HG03103 (cell line): ENCODE data around the gene PHACTR3.

Source experiments
- ATAC-seq: cut with Tn5 transposase; IDR thresholded peaks from one replicate; pipeline ENCODE4 v1.9.1; 2021; ENCODE audit warnings: low read depth; ENCODE audit not compliant: unreplicated experiment

PHACTR3 gene

DNA sequence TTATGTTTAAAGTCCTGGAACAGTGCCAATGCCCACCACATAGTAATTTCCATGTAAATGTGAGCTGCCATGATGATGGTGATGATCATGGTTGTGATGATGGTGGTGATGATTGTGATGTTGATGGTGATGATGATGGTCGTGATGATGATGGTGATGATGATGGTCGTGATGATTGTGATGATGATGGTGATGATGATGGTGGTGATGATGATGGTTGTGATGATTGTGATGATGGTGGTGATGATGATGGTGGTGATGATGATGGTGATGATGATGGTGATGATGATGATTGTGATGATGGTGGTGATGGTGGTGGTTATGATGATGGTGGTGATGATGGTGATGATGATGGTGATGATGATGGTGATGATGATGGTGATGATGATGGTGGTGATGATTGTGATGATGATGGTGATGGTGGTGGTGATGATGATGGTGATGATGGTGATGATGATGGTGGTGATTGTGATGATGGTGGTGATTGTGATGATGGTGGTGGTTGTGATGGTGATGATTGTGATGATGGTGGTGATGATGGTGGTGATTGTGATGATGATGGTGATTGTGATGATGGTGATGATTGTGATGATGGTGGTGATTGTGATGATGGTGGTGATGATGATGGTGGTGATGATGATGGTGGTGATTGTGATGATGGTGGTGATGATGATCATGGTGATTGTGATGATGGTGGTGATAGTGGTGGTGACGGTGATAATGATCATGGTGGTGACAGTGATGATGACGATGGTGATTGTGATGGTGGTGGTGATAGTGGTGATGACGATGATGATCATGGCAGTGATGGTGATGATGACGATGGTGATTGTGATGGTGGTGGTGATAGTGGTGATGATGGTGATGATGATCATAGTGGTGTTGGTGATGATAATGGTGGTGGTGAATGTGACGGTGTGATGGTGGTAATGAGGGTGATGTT, 82.3 kb downstream of the PHACTR3 start:
- ATAC-seq, result no peak

DNA sequence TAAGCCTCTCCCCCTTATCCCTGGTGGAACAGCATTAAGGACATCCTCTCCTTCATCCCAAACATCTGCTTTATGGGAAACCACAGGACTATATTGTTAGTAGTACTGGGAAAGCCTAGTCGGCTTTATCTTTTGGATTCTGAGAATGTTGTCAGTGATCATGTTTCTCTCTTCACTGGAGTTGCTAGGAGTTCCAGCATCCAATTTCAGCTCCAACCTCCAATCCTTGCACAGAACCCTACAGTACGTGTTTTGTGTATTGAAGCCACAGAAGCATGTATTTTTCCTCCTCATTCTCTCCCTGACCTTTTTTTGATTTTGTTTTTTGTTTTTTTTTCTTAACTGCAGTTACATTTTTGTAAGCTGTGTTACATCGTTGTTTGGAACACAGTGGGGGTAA, 84.0 kb downstream of the PHACTR3 start:
- no peak for ATAC-seq

DNA sequence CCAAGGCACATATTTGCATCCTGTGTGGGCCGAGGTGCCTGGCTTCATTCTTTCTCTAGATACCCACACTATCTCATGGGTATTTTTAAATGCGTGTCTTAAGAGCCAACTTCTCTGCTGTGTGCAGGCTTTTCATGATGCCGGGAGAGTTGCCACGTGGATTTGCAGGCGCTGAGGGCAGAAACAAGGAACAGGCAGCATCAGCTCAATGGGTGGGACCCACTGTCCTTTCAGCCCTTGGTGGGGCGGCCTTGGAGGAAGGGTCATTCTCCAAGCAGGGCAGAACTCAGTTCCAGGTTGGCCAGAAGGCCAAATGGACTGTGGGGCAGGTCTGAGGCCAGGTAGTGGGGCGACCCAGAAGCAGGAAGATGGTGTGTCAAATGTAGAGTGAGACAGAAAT, 84.7 kb downstream of the PHACTR3 start:
- no peak for ATAC-seq

DNA sequence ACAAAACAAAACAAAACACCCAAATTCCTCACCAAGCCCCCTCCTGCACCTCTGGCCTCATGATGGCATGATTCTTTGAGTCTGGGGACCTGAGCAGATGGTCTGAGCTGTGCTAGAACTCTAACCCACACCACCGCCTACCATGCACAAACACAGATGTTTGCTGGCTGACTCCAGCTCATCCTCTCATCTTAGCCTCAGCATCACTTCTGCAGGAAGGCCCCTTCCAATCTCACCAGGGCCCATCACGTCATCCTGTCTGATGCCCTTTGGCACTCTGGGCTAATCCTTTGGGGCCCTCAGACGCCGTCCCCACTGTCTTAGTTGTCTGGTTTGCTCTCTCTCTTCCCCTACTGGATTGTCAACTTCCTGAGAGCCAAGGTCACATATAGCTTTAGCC, 85.8 kb downstream of the PHACTR3 start:
- no peak for ATAC-seq

DNA sequence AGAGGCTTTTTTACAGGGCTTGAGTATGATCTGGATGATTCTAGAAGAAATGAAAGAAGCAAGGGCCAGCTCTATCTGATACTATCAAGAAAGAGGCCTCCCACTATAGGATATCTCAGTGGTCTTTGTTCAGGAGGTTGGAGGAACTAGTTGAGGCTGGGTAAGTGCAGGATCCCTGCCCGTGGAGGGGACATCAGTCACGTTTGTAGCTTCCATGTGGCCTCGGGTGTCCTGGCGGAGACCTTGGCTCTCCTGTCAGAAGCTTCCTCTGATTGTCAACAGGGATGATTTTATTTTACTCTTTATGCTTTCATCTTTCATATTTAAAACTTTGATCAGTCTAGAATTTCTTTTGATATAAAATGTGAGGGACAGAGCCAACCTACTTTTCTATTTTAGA, 86.6 kb downstream of the PHACTR3 start:
- no peak for ATAC-seq

DNA sequence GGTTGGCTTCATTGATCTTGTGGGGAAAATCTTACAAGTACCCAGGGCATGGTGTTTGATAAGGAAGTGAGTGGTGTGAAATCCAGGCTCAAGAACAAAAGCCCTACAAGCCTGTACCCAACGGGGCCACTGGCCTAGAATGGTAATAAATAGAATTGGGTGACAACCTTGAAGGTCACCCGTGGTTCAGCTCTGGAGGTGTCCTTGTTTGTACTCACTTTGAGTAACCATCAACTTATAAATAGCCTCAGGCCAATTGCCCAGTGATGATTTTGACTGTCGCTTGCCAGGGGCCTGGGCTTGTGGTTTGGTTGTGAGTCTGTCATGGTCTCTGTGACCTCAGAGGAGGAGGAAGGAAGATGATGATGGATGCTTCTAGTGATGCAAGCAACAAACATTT, 87.8 kb downstream of the PHACTR3 start:
- no peak for ATAC-seq

DNA sequence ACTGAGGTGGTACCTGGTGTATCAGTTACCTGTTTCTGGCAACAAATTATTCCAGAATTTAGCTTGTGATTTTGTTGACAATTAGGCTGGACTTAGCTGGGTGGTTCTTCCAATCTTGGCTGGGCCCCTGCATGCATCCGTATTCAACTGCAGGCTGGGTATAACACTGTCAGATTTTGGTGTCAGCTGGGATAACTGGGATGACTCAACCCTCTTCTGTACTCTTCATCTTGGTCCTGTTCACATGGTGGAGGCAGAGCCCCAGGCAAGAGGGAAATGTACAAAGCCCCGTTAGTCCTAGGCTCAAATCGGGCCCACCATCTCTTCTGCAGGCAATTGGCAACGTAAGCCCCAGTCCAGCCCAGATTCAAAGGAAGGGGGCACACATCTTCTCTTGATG, 89.2 kb downstream of the PHACTR3 start:
- ATAC-seq, result no peak

DNA sequence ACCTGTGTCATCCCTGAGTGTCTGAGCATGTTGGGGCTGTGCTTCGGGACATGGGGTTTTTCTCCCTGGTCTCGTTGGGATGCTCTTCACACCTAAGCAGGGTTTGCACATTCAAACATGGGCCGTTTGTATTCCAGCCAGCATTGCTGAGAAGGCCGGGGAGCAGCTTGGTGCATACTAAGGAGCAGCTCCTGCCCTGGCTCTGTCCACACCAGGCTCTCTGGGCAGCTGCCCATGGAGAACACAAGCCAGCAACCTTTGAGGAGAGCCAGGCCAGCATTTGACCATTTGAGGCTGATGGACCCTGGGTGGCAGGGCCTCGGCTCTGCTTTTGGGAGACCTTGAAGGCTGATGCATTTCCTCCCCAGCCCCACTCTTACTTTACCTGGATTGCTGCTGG, 92.1 kb downstream of the PHACTR3 start:
- no peak for ATAC-seq

DNA sequence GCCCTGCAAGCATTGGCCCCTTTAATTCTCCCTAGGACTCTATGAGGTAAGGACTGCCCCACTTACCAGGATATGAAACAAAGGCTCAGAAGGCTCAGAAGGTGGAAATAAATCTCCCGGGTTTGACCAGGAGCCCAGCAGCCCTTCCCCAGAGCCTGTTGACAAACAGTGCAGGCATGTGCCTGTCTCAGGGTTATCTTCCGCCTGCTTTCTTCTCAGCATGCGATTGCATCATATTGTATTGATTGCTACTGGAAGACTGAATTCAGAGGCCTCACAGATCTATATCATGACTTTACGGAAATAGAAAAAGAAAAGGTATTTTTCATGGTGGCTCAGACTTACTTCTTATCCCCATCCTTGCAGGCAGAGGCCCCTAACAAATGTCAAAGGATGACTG, 92.7 kb downstream of the PHACTR3 start:
- no peak for ATAC-seq

DNA sequence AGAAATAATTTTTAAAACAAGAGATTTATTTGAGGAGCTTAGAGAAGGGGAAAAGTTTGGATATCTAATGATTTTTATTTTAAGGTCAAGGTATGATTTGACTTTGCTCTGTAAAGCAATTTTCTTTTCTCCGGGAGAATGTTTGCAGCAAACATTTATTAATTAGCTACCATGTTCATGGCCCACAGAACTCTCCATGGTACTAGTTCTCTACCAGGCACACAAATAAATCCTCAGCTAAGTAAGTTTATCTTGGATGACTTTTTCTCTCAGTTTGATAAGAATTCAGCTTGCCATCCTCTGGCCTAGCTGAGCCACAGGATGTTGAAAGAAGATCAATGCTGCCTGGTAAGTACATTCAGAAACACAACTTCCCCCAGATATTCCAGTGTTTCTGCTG, 94.3 kb downstream of the PHACTR3 start:
- no peak for ATAC-seq

DNA sequence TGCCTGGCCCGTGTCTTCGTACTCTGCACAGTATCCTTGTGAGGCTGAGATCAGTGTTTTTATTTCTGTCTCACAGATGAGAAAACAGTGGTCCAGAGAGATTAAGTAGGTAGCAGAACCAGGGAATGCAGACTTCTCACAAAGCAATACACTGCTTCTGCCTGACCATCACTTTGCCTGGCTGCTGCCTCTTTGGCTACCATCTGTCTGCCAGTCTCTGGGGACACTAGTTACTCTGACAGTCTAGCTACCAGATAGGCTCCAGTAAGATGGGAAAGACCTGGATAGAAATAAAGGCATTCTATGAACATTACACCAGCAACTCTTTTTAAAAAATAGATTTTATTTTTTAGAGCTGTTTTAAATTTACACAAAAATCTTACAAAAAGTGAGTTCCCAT, 96.9 kb downstream of the PHACTR3 start:
- ATAC-seq, result no peak

DNA sequence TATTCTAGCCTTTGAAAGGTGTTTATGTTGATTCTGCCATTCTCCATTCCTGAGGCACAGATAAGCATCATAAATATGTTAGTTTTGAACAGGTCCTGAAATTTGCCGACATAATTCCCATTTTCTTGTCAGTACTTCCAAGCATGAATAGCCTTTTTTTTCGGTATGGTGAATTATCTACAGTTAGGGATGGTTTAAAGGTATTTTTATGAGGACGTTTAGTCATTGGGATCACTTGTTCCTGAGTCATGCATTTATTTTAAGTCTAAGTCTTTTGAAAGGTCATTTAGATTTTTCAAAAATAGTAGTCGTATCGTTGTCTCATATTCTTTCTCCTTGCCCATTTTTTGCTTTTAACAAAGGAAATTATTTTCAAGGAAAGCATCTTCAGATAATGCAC, 98.7 kb downstream of the PHACTR3 start:
- ATAC-seq, result no peak

DNA sequence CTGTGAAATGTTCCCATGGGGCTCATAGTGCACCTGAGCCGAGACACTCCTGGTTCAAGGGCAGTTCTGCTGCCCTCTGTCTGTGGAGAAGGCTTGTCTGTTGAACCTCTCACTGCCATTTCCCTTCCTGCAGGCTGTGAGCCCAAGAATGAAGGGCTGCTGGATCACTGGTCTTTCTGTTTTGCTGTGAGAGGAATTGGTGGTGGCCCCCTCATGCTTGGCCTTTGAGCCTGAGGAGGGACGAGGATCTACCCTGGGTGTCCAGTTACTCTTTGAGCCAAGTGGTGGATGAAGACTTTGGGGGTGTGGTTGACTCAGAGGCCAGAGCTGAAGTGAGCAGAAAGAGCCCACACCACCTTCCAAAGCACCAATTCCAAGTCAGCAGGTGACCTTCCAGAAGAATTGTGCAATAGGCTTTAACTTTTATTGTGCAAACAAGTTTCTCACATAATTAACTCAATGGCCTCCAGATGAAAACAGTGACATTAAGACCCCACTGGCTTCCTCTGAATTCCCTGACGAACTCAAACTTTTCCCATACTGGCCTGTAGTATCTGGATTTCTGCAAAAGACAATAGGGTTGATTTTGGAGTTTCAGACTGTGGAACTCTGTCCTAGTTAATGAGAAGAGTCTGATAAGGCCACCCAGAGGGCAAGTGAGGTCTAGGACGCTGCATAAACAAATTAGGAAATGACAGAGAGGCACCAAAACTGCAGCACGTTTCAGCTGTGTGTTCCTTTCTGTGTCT, 101.5 kb downstream of the PHACTR3 start:
- no peak for ATAC-seq

DNA sequence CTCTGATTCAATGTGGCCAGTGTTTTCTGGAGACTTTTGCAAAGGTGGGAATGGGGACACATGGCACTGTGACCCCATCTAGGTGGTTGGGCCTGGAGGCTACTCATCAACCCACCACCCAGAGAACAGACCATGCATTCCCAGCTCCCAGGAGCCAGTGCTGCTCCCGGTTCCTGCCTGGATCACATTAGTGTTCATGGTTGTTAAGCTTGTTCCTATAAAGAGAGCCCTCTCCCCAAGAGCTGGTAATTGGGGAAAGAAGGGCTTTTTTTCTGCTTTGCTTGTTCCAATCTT, 102.0 kb downstream of the PHACTR3 start:
- no peak for ATAC-seq

DNA sequence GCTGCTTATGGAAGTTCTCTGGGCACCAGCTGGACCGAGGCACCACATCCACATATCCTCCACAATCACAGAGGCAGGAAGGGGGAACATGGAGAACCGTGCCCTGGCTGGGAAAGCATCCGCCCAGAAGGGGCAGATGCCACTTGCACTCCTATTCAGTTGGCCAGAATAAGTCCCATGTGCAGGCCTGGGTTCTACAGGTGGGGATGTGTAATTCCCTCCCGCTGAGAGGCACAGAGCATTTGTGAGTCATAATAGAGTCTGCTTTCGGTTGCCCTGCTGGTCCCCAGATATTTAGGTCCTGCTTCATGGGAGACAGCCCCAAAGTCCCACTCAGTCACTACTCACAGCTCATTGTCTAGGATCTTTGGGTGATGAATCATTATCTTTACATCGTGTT, 104.0 kb downstream of the PHACTR3 start:
- no peak for ATAC-seq

DNA sequence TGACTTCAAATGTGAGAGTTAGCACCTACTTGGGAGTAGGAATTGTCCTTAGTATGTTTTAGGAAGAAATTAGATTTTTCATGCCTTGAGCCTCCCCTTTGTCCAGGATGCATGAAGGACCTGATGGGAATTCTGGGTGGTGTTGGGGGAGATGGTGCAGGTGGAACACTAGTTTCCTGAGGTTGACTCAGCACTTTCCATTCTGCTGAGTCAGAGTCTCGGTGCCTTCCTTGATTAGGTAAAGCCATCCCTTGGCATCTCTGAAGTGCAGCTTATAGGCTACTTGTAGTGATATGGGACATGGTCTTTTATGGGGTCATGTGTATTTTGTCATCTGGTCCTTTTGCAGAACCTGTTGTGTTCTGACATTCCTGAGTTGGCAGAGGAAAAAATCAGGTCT, 105.3 kb downstream of the PHACTR3 start:
- no peak for ATAC-seq

DNA sequence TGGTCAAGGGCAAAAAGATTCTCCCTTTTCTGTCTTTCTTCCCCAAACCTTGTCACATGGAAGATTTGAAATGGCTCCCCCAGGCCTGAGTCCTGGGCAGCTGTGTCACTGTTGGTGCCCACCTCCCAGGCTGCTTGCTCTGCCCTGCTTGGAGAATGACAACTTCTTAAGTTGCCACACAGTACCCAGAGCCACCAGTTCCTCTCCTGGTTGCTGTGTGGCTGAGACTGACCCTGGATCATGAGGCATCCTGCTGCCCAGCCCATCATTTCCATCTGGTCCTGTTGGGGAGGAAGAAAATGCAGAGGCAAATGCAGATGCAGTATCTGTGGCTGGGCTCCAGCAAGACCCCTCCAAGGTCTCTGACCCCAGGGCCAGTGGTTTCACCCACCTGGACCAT, 113.7 kb downstream of the PHACTR3 start:
- no peak for ATAC-seq

DNA sequence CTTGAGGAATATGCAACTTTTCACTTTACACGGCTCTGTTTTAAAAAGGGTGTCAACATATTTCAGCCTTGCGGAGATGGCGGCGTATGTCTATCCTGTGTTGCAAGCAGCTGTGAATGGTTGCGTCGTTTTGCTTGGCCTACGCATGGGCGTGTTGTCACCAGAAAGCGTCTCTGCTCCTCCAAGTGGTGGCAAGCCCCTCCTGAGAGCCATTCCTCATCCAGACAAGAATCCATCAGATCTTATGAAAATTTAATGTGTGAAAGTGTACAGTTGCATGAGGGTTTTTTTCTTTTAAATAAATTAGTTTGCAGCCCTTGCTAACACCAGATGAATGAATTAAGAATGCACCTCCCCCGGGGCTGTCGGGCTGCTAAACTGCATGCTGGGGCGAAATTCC, 114.4 kb downstream of the PHACTR3 start:
- no peak for ATAC-seq

DNA sequence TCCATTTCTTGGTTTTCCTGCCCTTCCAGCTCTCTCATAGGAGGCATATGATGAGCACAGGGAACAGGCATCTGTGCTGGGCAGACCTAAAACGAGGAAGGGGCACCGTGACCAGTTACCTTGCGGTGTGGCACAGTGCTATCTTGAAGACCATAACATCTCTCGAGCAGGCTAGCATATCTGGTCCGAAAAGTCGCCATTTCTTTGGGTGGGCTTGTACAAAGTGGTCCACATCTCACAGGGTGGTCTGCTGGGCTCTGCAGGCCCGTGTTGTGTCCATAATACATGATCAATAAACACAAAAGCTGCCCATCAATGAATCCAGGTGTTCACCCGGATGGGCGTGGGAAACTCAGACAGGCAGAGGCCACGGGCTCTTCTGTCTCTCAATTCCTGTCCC, 115.7 kb downstream of the PHACTR3 start:
- no peak for ATAC-seq

DNA sequence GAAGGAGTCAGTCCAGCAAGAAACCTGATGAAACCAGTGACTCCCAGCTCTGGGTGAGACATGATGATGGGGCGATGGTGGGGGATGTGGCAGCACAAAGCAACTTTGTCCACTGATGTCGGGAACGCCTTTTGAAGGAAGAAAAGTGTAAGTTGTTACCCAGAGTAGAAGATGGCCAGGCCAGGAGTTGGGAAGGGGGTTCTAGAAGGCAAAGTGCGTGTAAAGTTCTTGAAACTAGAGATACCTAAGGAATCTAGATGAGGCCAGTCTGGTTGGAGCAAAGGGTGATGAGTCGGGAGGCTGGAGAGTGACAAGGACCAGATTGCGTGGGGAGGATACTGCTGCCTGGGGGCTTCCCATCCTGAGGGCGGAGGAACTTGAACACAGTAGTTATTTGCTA, 117.0 kb downstream of the PHACTR3 start:
- ATAC-seq, result no peak

DNA sequence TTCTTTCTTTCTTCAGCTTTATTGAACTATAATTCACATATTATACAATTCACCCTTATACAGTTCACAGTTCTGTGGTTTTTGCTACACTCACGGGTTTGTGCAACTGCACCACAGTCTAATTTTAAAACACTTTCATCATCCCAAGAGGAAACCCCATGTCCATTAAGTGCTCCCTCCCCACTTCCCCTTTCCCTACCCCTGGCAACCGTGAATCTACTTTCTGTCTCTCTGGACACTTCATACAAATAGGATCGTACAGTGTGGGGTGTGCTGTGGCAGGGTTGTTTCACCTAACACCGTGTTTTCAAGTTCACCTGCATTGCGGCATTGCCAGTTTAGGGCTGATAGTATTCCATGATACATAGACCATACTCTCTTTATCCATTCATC, 118.8 kb downstream of the PHACTR3 start:
- no peak for ATAC-seq
